GM19438 (cell line): ENCODE results near the gene RER1.

ENCODE experiments used
- ATAC-seq: cut with Tn5 transposase; IDR thresholded peaks from one replicate; pipeline ENCODE4 v1.9.1; 2021; ENCODE audit warnings: low read depth; ENCODE audit not compliant: unreplicated experiment

RER1 gene

GRCh38 chr1:2353551-2354438 is 37.8 kb upstream of the RER1 start:
- ATAC-seq, result no peak

- ATAC-seq, result no peak
Observed at GRCh38 chr1:2354511-2355372, 36.9 kb upstream of the RER1 start.

- no peak for ATAC-seq
Observed at GRCh38 chr1:2355373-2356261, 36.0 kb upstream of the RER1 start.

- no peak for ATAC-seq
Observed at GRCh38 chr1:2356401-2356800, 35.2 kb upstream of the RER1 start.

GRCh38 chr1:2356911-2357845 is 34.5 kb upstream of the RER1 start:
- ATAC-seq, result no peak

GRCh38 chr1:2358072-2358471 is 33.6 kb upstream of the RER1 start:
- no peak for ATAC-seq

- no peak for ATAC-seq
Observed at GRCh38 chr1:2358651-2359640, 32.7 kb upstream of the RER1 start.

GRCh38 chr1:2360588-2361364 is 30.9 kb upstream of the RER1 start:
- no peak for ATAC-seq

GRCh38 chr1:2363847-2364513 is 27.7 kb upstream of the RER1 start:
- no peak for ATAC-seq

- no peak for ATAC-seq
Observed at GRCh38 chr1:2368053-2368744, 23.4 kb upstream of the RER1 start.

GRCh38 chr1:2372551-2373490 is 18.8 kb upstream of the RER1 start:
- no peak for ATAC-seq

- ATAC-seq, result no peak
Observed at GRCh38 chr1:2373551-2374251, 17.9 kb upstream of the RER1 start.

- no peak for ATAC-seq
Observed at GRCh38 chr1:2374252-2375155, 17.1 kb upstream of the RER1 start.
